ENCODE data around the gene RBM25. TPM values are rescaled to one million over a fixed set of nuclear protein-coding genes. Genes with fewer than 3 reads are reported as not detected.
A peak's percentile ranks its signal among the peaks of the same experiment; 100 is the strongest.

Gene RBM25
- total and polyA plus RNA-seq, 10 of the 15 experiments (the other 5 are each of a cell fraction or from before 2014, with no cell fraction given): 43.4 to 125 (median 74.1) TPM

DNA sequence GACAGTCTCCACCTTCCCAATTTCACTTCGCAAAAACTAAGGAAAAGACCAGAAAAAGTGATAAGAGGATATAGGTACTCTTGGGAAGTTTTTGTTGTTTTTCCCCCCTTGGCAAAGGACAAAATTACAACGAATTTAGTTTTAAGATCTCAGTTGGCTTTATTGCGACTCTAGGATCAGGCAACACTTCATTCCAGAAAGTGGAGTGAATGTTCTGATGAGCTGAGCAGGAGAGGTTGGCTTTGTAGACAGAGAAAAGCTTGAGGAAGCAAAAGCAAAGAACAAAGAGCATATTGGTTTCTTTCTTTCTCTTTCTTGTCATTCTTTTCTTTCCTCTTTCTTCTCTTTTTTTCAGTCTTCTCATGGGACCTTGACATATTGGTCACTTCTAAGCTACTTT lies 30.8 kb upstream of the RBM25 start:
- peaks cover 0 to 2% of the 10 kb centered on the region in 2 experiments; a peak in 1 of 4 replicates for H3K36me3 ChIP-seq (ENCODE audit: control insufficient read depth in 2 of 2, insufficient read depth in 2 of 2, low read length in 1 of 2)
- POLR2A ChIA-PET: interaction anchor here (0.8 to 4.3 kb wide), 7 partner anchors 9 to 108 kb away, joined by 4 to 26 read pairs (median 5); partner anchors contain the start of gene RBM25
- H3K27me3 ChIP-seq (replicated peaks in 1 of 2; ENCODE audit: control insufficient read depth in 2 of 2, insufficient read depth in 2 of 2, low read length in 1 of 2): no peaks in the 10 kb centered on the region
- SMC1A ChIA-PET (ENCODE audit: uncharacterized antibody, unreplicated experiment): interaction anchor here (1.0 to 3.8 kb wide), 7 partner anchors 10 to 262 kb away, joined by 3 to 23 read pairs (median 5); partner anchors contain the start of gene RBM25
- H3K4me1 ChIP-seq (ENCODE audit: control insufficient read depth, insufficient read depth, low read length): no peaks in the 10 kb centered on the region
- peak overlapping the region; percentile 80 for H2AFZ ChIP-seq (ENCODE audit: control insufficient read depth, low read depth, low read length)
- WGBS (ENCODE audit: insufficient coverage, insufficient replicate concordance, low lambda C conversion rate, missing lambda C conversion rate): 48% methylated on average over 3 of the region's 3 CpGs
- DNase-seq (ENCODE audit: low read depth, low spot score) (no peak), FAIRE-seq (no peak), ATAC-seq (no peak)
- RAD21 ChIA-PET (ENCODE audit: unreplicated experiment): interaction anchor here (0.9 to 2.6 kb wide), 5 partner anchors 14 to 115 kb away, joined by 3 to 14 read pairs (median 4); partner anchors contain the start of gene RBM25
- TF ChIP-seq MLLT1 (IDR thresholded peaks at IDR 0.05) (peak; percentile 42), GABPA (IDR thresholded peaks at IDR 0.05; ENCODE audit: low read depth) (no peak), NFIC (IDR thresholded peaks at IDR 0.05; ENCODE audit: low read depth, low read length) (peak; percentile 41; the same call in 1 of the 2 replicates), ZNF687 (IDR thresholded peaks at IDR 0.05) (0 out of 2 replicates have a peak, but pooled peaks have one; percentile 6)
- BruUV-seq (replicated peaks): no TSS peak
- peaks cover 12% of the 10 kb centered on the region for H3K79me2 ChIP-seq (ENCODE audit: control insufficient read depth, insufficient read depth, low read length)
- intact Hi-C loops (cut with micrococcal nuclease; ENCODE audit: unreplicated experiment): loop anchor here (1.0 kb wide), 1 partner anchor 31 kb away; the partner anchor contains the start of gene RBM25
- in situ Hi-C loops (cut with MboI): no loop called here
- no peaks in the 10 kb centered on the region for H3K9me3 ChIP-seq (replicated peaks; ENCODE audit: control insufficient read depth, insufficient read depth, low read length)
- peak overlapping the region; percentile 94 for H3K4me3 ChIP-seq
- no peak overlapping the region for H3K27ac ChIP-seq (ENCODE audit: control insufficient read depth, insufficient read depth)
- CTCF ChIA-PET: interaction anchor here (0.9 to 1.7 kb wide), 3 partner anchors 13 to 79 kb away, joined by 3 to 9 read pairs (median 4); no protein-coding TSS in a partner anchor
- no peaks in the 10 kb centered on the region for H4K20me1 ChIP-seq (ENCODE audit: control insufficient read depth, insufficient read depth)
- H3K9ac ChIP-seq (ENCODE audit: control insufficient read depth, insufficient read depth, low read length): no peak overlapping the region
- peak overlapping the region; percentile 69 for H3K4me2 ChIP-seq (ENCODE audit: control insufficient read depth, insufficient read depth)
